GM18868 (cell line): ENCODE measurements around the gene LIMCH1.

Source experiments
- ATAC-seq: cut with Tn5 transposase; IDR thresholded peaks from one replicate; pipeline ENCODE4 v1.9.1; 2021; ENCODE audit warnings: mild to moderate bottlenecking, moderate library complexity; ENCODE audit not compliant: unreplicated experiment

The LIMCH1 gene

GRCh38 chr4:41559940-41560516, 22.1 kb downstream of the LIMCH1 start:
- no peak for ATAC-seq

GRCh38 chr4:41561244-41561643, 23.3 kb downstream of the LIMCH1 start:
- no peak for ATAC-seq

GRCh38 chr4:41567186-41567585, 29.2 kb downstream of the LIMCH1 start:
- no peak for ATAC-seq

- ATAC-seq: no peak
Measured at GRCh38 chr4:41568363-41568762, 30.4 kb downstream of the LIMCH1 start.

GRCh38 chr4:41569961-41570360, 32.0 kb downstream of the LIMCH1 start:
- ATAC-seq: no peak

GRCh38 chr4:41571422-41571821, 33.5 kb downstream of the LIMCH1 start:
- no peak for ATAC-seq

GRCh38 chr4:41572516-41572915, 34.6 kb downstream of the LIMCH1 start:
- no peak for ATAC-seq

- no peak for ATAC-seq
Measured at GRCh38 chr4:41572956-41573355, 35.0 kb downstream of the LIMCH1 start.

- no peak for ATAC-seq
Measured at GRCh38 chr4:41573502-41574001, 35.6 kb downstream of the LIMCH1 start.

- ATAC-seq: no peak
Measured at GRCh38 chr4:41575207-41575606, 37.2 kb downstream of the LIMCH1 start.

- ATAC-seq: no peak
Measured at GRCh38 chr4:41575665-41576064, 37.7 kb downstream of the LIMCH1 start.

- no peak for ATAC-seq
Measured at GRCh38 chr4:41579043-41579442, 41.1 kb downstream of the LIMCH1 start.

GRCh38 chr4:41579526-41579925, 41.6 kb downstream of the LIMCH1 start:
- no peak for ATAC-seq

- ATAC-seq: no peak
Measured at GRCh38 chr4:41580007-41580406, 42.0 kb downstream of the LIMCH1 start.

GRCh38 chr4:41586675-41587225, 48.8 kb downstream of the LIMCH1 start:
- no peak for ATAC-seq

GRCh38 chr4:41587286-41587685, 49.3 kb downstream of the LIMCH1 start:
- no peak for ATAC-seq

GRCh38 chr4:41590591-41590990, 52.6 kb downstream of the LIMCH1 start:
- no peak for ATAC-seq

GRCh38 chr4:41594432-41594831, 56.5 kb downstream of the LIMCH1 start:
- ATAC-seq: no peak

- ATAC-seq: no peak
Measured at GRCh38 chr4:41597494-41597893, 59.5 kb downstream of the LIMCH1 start.

GRCh38 chr4:41598580-41598979, 60.6 kb downstream of the LIMCH1 start:
- ATAC-seq: no peak

- ATAC-seq: no peak
Measured at GRCh38 chr4:41599192-41599786, 61.3 kb downstream of the LIMCH1 start.

- no peak for ATAC-seq
Measured at GRCh38 chr4:41600243-41600912, 62.4 kb downstream of the LIMCH1 start.
